GM18508 (cell line): ENCODE data around the gene TEDC2.
"Not testable (repeated sequence)": the region's sequence is repeated elsewhere in the genome, so short reads cannot be mapped to it uniquely, and the experiment has no call there.

ENCODE experiments used
- ATAC-seq: cut with Tn5 transposase; IDR thresholded peaks from one replicate; pipeline ENCODE4 v1.9.1; 2021; ENCODE audit warnings: moderate number of reproducible peaks; ENCODE audit not compliant: insufficient read depth, unreplicated experiment

Gene TEDC2, protein sequence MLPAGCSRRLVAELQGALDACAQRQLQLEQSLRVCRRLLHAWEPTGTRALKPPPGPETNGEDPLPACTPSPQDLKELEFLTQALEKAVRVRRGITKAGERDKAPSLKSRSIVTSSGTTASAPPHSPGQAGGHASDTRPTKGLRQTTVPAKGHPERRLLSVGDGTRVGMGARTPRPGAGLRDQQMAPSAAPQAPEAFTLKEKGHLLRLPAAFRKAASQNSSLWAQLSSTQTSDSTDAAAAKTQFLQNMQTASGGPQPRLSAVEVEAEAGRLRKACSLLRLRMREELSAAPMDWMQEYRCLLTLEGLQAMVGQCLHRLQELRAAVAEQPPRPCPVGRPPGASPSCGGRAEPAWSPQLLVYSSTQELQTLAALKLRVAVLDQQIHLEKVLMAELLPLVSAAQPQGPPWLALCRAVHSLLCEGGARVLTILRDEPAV

DNA sequence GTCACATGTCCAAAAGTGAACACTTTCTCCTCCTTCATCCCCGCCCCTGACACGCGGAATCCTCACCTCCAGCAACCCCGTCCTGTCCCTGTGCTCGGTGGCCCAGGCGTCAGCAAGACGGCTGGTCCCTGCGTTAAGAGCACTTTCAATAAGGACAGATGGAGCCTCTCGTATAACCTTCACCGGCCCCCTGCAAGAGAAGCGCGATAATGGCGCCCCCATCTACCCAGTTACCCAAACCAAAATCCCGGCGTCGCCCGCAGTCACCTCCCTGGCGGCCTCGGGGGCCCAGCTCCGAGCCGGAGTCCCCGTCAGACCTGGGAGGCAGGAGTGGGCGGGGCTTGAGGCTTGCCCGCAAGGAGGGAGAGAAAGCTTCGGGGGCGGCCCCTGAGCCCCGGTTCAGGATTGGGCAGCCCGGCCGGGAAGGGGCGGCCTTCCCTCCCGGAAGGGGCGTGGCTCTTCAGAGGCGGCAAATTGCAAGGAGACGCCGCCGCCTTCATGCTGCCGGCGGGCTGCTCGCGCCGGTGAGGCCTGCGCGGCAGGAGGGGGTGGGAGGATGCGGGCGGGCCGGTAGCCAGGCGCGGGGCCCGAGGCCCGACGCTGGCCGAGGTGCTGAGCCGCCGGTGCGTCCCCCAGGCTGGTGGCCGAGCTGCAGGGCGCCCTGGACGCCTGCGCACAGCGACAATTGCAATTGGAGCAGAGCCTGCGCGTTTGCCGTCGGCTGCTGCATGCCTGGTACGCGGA, at the start of gene TEDC2:
Gene TEDC2, plus strand, starts transcription at position 463 of the 744 bp plus-strand sequence. Its CDS starts 36 bp downstream, at position 499.
- ATAC-seq: peak; percentile 64

DNA sequence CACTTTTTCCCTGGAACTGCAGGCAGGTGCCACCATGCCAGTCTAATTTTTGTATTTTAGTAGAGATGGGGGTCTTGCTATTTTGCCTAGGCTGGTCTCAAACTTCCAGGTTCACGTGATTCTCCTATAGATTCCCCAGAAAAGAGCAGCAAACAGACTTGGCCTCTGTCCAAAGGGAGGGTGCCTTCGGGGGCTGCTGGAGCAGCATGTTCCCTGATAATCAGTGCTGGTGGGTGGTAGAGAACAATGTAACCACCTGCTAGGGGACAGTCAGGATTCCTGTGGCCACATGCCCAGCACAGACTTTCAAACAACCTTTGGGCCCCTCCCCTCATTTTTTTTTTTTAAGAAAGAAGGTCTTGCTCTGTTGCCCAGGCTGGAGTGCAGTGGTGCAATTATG, 44.8 kb upstream of the TEDC2 start:
- ATAC-seq: no peak

DNA sequence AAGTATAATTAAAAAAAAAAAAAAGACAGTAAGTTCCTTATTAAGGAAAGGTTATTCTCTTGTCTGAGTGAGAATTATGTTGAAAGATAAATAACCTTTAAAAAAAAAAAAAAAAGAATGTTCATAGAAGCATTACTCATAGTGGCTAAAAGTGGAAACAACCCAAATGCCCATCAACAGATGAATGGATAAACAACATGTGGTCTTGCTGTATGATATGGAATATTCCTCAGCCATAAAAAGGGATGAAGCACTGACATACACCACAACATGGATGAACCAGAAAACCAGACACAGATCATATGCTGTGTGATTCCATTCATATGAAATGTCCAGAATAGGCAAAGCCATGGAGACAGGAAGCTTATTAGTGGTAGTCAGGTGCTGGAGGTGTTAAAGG, 39.9 kb upstream of the TEDC2 start:
- ATAC-seq: no peak

DNA sequence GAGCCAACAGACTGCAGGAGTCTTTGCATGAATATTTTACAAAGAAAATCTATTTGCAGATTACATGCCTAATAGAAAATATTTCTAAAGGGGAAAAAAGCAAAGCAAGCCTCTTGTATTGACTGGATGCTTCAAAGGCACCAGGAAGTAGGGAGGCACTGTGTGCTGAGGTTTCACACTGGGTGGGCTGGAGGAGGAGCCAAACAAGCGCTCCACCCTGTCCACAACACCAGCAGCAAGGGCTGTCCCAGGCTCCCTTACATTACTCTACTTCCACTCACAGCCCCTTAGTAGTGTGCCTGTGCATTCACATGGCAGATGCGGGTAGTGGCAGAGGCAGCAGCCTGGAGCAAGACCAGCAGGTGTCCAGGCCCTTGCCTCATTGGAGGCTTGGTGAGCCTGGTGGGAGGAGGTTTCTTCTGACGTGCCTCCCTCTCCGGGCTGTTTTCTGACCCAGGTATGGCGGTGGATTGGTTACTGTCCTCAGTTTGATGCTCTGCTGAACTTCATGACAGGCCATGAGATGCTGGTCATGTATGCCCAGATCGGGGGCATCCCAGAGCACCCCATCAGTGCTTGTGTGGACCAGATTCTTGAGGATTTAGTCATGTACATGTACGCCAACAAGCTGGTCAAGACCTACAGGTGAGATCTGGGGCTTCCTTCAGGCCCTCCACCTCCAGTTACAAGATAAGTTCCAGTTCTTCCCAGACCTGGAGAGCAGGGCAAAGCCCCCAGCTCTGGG, 37.6 kb upstream of the TEDC2 start:
- ATAC-seq: no peak

DNA sequence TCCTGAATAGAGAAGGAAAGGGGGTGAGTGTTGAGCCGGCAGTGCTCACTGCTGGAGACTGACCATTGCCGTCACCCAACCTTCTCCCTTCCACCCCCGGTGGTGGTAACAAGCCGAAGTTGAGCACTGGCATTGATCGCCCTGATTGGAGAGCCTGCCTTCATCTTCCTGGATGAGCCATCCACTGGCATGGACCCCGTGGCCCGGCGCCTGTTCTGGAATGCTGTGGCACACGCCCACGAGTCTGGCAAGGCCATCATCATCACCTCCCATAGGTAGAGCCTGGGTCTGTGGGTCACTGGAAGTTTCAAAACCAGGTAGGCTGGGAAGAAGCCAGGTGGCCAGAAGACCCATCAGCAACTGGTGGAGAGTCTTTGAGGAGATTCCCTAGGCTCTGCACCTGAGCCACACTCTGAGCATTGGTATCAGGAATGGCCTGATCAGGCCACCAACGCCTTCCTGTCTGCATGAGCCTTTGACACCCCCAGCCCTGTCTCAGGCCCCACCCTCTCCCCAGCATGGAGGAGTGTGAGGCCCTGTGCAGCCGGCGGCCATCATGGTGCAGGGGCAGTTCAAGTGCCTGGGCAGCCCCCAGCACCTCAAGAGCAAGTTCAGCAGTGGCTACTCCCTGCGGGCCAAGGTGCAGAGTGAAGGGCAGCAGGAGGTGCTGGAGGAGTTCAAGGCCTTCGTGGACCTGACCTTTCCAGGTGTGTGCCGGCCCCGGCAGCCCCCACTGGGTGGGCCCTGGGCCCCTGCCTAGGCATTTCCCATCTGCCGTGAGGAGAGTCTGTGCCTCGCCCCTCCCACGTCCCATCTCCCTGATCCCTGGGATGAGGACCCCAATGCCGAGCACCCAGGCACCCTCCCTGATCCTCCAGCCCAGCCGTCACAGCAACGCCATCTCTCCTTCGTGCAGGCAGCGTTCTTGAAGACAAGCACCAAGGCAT, 35.6 kb upstream of the TEDC2 start:
- no peak for ATAC-seq

DNA sequence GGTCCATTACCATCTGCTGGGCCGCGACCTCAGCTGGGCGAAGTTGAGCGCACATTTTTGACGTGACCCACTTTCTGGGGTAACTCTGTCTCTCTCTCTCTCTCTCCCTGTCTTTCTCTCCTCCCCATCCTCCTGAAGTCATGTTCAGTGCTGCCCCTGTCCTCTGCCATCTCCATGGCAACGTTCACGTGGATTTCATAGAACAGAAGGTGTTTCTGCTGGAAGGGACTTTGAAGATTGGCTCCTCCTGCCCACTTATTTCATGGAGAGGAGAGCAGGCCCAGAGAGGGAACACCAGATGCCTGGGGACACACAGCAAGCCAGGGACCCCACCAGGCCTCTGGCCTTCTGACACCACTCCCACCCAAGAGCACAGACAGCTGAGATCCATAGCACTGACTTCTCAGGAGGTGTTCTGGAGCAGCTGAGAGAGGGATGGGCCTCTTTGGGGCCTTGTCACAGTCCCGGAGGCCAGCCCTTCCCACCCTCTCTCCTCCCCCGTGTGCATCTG, 34.8 kb upstream of the TEDC2 start:
- ATAC-seq: no peak

DNA sequence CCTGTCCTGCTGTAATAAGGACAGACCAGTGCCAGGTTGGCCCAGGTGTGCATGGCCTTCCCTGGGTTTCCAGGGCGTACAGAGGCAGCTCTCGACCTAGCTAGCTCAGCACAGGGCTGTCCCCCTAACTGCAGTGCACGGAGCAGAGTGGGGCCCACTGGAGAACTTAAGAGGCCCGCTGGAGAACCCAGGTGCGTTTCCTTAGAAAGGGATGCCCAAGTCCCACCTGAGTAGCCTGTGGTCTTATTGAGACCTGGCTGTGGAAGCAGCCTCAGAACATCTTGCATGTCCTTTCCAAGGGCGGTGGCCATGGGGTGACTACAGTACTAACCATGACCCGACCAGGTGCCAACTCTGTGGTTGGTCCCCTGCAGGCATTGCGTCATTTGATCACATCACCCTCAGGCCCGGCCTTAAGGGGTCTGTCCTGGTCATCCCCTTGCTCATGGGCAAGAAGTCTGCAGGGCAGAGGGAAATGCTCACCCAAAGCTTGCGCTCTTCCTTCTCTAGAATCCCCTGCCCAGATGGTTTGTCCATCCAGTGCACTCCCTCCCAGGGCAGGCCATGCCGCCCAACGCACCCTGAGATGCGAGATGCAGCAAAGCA, 34.0 kb upstream of the TEDC2 start:
- ATAC-seq: no peak

DNA sequence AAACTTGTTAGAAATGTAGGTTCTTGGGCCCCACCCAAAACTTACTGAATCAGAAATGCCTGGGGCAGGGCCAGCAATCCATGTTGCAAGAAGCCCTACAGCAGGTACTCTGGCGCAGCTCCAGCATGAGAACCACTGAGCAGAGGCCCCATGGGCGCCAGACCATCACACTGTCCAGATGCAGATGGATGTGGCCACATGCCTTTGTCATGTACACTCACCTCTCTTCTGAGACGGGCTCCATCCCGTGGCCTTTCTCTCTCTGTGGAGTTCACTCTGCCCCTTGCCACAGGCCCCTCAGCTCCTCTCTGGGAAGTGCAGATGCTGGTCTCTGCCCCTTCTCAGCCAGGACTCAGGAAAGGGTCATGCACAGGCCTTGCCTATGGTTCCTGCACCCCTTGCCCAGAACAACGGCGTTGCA, 33.0 kb upstream of the TEDC2 start:
- no peak for ATAC-seq

DNA sequence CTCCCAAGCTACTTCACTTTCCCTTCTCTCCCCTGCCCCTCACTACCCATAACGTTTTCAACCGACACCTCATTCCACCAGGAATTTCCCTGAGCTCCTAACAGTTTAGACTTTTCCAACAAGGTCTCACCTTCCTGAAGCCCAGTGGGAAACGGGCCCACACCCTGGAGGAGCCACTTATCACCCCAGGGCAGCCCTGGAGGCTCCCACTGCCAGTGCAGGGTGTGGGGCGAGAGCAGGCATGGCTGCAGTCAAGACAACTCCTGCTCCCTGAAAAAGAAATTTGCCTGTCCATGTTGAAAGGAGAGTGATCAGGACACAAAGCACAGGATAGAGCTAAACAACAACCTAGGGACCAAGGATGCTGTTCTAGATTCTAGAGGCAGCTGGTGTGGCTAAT, 32.4 kb upstream of the TEDC2 start:
- no peak for ATAC-seq

DNA sequence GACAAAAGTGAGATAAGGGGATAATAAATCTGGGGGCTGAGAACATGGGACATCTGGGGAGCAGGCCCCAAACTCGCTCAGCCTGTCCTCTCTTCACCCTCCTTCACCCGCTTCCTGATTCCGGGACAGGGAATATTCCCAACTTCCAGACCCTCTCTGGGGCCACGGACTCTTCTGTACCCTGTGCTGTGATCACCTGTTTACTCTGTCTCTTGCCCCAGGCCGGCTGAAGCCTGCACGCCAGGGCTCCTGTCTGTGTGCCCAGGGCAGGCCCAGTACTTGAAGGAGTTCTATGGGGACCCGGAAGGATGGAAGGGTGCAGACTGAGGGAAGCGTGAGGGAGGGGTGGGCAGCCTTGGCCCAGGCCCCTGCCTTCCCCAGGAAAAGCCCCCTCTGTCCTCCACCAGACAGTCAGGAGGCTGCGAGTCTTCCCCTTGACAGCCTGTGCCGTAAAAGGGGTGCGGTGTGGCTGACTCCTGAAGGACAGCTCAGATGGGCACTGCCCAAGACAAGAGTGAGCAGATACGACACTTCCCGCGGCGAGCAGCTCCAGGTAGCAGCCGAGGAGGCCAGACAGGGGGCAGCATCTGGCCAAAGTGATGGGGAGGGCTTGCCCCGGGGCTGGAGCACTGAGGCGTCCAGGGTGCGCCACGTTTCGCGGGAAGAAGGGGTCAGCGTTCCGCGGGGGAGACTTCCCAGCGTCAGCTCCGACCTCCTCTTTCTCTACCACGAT, 31.7 kb upstream of the TEDC2 start:
- no peak for ATAC-seq

DNA sequence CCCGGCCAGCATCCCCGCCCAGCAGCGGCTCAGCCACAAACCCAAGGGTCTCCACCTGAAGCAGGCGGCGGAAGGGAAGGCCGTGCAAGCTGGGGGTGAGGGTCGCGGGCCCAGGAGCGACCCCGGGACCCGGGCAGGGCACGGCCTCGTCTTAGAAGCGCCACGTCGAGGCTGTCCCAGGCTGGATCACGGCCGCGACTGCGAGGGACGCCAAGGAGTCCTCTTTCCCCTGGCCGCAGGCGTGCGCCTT, 31.2 kb upstream of the TEDC2 start:
- no peak for ATAC-seq

DNA sequence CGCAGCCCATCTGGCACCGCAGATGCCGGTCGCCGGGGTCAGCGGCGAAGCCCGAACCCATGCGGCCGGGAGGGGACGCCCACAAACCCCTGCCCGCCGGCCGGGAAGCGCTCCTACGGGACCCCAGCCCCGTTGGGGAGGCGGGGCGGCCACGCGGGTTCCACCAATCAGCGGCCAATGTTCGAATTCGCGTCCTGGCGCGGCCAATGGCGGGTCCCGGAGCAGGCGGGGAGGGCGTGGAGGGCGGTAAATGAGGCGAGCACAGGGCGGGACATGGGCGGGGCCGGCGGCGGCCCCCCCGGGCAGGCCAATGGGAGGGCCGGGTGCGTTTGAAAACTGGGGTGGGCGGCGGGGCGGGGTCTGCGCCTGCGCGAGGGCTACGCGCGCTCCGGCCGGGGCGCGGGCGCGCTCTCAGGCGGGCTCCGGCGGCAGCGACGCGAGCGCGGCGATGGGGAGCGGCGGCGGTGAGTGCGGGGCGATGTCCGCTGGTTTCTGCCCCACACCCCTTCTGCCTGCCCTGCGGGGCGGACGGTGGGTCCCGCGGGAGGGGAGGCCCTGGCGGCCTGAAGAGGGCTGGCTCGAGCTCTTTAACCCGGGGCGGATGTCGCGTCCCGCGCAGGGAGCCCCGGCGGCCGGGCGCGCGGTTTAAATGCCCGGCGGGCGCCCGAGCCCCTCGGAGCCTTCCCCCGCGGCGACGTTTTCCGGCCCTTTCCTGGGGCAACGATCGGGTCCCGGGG, 30.7 kb upstream of the TEDC2 start, which contains the start of gene CCNF:
Gene CCNF, plus strand, starts transcription at position 414 of the 737 bp plus-strand sequence. Its CDS starts 35 bp downstream, at position 449.
- ATAC-seq: peak; percentile 43

DNA sequence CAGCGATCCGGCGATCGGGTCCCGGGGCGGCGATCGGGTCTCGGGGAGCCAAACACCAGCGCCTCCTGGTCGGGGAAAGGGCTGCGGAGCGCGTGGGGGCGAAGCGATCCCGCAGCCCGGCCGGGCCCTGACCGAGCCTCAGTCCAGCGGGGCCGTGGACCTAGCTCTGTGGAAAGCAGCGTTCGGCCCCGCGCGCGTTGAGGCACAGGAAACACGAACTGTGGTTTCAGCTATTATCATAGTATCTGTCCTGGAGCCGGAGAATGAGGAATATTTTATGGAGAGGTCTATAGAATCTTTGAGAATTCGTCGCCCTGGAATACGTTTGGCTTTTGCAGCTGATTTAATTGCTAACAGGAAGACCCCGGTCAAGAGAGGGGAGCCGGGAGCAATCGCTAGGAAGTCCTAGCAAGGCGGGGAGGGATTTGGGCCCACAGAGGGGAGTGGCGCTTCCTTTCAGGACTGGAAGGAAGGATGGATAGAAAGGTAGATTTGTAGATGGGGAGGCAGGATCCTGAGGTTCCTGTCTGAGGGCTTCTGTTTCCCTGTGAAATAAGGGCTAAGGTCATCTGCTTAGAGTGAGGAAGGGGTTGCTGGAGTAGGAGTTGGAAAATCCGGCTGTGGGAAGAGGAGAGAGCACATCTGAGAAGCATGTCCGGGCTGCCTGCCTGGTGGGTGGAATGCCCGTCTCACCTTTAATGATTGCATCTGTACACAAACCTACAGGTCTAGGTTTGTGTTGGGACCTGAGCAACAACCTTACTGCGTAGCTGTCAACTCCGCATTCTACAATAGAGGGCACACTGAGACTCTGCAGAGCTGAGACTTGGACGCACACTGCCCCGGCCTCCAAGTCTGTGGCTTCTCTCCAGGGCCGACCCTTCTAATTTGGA, 29.9 kb upstream of the TEDC2 start:
- ATAC-seq: no peak

DNA sequence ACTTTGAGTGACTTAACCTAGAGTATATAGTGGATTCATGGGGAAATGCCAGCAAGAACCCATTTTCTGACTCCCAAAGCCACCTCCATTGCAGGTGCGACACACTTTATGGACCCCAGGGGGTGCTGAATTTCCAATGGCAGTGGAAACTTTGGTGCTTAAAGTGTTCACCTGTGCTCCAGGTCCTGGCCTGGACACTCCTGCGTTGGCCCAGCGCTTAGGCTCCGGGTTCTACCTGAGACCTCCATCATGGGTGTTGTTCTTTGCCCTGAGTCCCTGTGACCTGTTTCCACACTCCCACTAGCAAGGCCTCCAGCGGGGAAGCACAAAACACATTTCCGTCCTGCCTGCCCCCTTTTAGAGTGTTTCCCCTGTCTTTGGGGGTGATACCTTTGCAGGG, 27.6 kb upstream of the TEDC2 start:
- no peak for ATAC-seq

DNA sequence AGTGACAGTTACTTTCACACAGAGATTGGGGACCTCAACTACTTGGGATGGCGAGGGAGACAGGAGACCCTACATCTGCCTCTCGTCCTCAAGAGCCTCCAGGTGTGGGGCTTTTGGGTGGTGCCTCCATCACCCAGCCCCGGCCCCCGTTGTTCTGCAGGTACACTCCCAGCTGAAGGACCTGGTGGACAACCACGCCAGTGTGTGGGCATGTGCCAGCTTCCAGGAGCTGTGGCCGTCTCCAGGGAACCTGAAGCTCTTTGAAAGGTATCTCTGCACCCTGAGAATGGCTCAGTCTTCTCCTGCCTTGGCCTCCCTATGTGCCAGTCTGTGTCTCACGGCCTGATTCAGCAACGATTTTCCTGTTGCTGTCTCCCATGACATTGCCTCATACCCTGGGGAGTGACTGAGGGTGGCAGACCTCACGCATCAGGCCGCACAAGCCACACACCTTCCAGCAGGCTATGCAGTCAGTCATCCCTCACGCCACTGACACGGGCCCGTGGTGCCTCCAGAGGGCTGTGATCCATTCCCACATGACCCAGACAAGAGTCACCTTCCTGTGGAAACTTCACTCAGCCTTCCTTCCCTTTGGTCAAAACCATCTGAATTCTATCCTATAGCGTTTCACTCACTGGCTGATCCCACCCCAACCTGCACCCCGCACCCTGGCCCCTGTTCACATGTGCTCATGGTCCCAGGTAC, 27.0 kb upstream of the TEDC2 start:
- ATAC-seq: no peak

DNA sequence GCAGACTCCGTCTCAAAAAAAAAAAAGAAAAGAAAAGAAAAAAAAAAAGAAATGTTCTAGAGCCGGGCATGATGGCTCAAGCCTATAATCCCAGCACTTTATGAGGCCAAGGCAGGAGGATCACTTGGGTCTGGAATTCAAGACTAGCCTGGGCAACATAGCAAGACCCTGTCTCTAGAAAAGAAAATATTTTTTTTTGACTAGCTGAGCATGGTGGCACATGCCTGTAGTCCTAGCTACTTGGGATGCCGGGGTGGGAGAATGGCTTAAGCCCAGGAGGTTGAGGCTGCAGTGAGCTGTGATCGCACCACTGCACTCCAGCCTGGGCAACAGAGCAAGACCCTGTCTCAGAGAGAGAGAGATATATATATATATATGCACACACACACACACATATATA, 24.7 kb upstream of the TEDC2 start:
- not testable (repeated sequence) for ATAC-seq
